HepG2 (cell line): ENCODE results near the gene TM4SF18. TPM values are rescaled to one million over a fixed set of nuclear protein-coding genes. Genes with fewer than 3 reads are reported as not detected.
A peak's percentile ranks its signal among the peaks of the same experiment; 100 is the strongest.

ENCODE experiments used
- AFF4 ChIP-seq: sonication (generic); formaldehyde crosslinking; IDR thresholded peaks from 2 replicates; pipeline ENCODE4 v1.4.0; 2020; ENCODE audit warnings: missing genetic modification reagents
- CC2D1A ChIP-seq: sonication (generic); formaldehyde crosslinking; IDR thresholded peaks from 2 replicates; pipeline ENCODE4 v1.8.1; 2023; ENCODE audit warnings: mild to moderate bottlenecking, missing genetic modification reagents
- DNMT1 ChIP-seq: sonication (generic); formaldehyde crosslinking; IDR thresholded peaks from 2 replicates; pipeline ENCODE4 v1.5.1; 2020; ENCODE audit warnings: mild to moderate bottlenecking, missing genetic modification reagents
- FOSL1 ChIP-seq: sonication (generic); formaldehyde crosslinking; IDR thresholded peaks from 2 replicates; pipeline ENCODE4 v1.9.0; 2021; ENCODE audit warnings: missing genetic modification reagents, borderline replicate concordance
- HBP1 ChIP-seq: IDR thresholded peaks from 2 replicates; pipeline ENCODE4 v1.6.1; 2016; ENCODE audit warnings: low read depth, control low read depth
- HNRNPUL1 ChIP-seq: fragments of 200-400 bp; formaldehyde crosslinking; IDR thresholded peaks from 2 replicates; pipeline ENCODE4 v1.6.1; 2017; ENCODE audit warnings: low read depth, mild to moderate bottlenecking, low read length, moderate library complexity
- MAFF ChIP-seq: IDR thresholded peaks from 2 replicates; pipeline ENCODE4 v1.6.1; 2011; ENCODE audit warnings: low read depth, low read length, improper control_type of control experiment
- MZF1 ChIP-seq: sonication (generic); formaldehyde crosslinking; IDR thresholded peaks from 2 replicates; pipeline ENCODE4 v1.8.1; 2023; ENCODE audit warnings: mild to moderate bottlenecking, missing genetic modification reagents, borderline replicate concordance
- NFE2 ChIP-seq: sonication (generic); formaldehyde crosslinking; IDR thresholded peaks from 2 replicates; pipeline ENCODE4 v1.4.0; 2020; ENCODE audit warnings: missing genetic modification reagents
- POLR2G ChIP-seq: fragments of 200-400 bp; formaldehyde crosslinking; IDR thresholded peaks from 2 replicates; pipeline ENCODE4 v1.6.1; 2018; ENCODE audit warnings: mild to moderate bottlenecking, low read depth, low read length, moderate library complexity
- RXRB ChIP-seq: IDR thresholded peaks from 2 replicates; pipeline ENCODE4 v1.6.1; 2016; ENCODE audit warnings: borderline replicate concordance, missing genetic modification reagents, missing compliant biosample characterization
- SNAPC4 ChIP-seq: sonication (generic); formaldehyde crosslinking; IDR thresholded peaks from 2 replicates; pipeline ENCODE4 v1.4.0; 2020; ENCODE audit warnings: mild to moderate bottlenecking, missing genetic modification reagents
- ZNF3 ChIP-seq: IDR thresholded peaks from 2 replicates; pipeline ENCODE4 v1.7.0; 2017; ENCODE audit warnings: inconsistent platforms
- ZNF451 ChIP-seq: sonication (generic); formaldehyde crosslinking; IDR thresholded peaks from 2 replicates; pipeline ENCODE4 v1.5.0; 2020; ENCODE audit warnings: mild to moderate bottlenecking, missing genetic modification reagents
- ZNF777 ChIP-seq: sonication (generic); formaldehyde crosslinking; IDR thresholded peaks from 2 replicates; pipeline ENCODE4 v1.4.0; 2020; ENCODE audit warnings: missing genetic modification reagents
- ZSCAN21 ChIP-seq: sonication (generic); formaldehyde crosslinking; IDR thresholded peaks from 2 replicates; pipeline ENCODE4 v1.8.0; 2022; ENCODE audit warnings: mild to moderate bottlenecking, missing genetic modification reagents, moderate library complexity, borderline replicate concordance
- ZUFSP ChIP-seq: sonication (generic); formaldehyde crosslinking; IDR thresholded peaks from 2 replicates; pipeline ENCODE4 v1.9.0; 2021; ENCODE audit warnings: missing genetic modification reagents, mild to moderate bottlenecking, borderline replicate concordance
- polyA plus RNA-seq, 8 experiments: library from polyadenylated mRNA; depleted of rRNA in 3 of 8; stranded (reverse) in 7 of 8; unstranded in 1 of 8; fragments of >200 nt; fragmentation: Illumina TruSeq in 4 of 8; extraction: Trizol in 4 of 8; gene quantifications; 2 replicates each; pipeline versions ENCODE4 v1.2.1 to v1.2.3, GENCODE V29; 2011 to 2016; ENCODE audit warnings: low read depth in 4 of 8, missing spikeins in 1 of 8, mixed read lengths in 1 of 8; ENCODE audit not compliant: insufficient read depth in 1 of 8
- total RNA-seq, 5 experiments: library from RNA; depleted of rRNA; stranded (reverse); fragments of >200 nt; fragmentation: Illumina TruSeq; extraction: Trizol; gene quantifications; 2 replicates each; pipeline ENCODE4 v1.2.3, GENCODE V29; 2016; ENCODE audit warnings: low read depth in 1 of 5

Gene TM4SF18
- total and polyA plus RNA-seq, 2 of the 13 experiments (the other 11 are each of a cell fraction or from before 2014, with no cell fraction given), result 0.15 TPM; not detected in 1

- peak; percentile 67; the same call in 1 of the 2 replicates for TF ChIP-seq AFF4 (CRISPR knock-in tag)
- TF ChIP-seq HNRNPUL1, result 0 out of 2 replicates have a peak, but pooled peaks have one; percentile 14
- no peak; the same call in 1 of the 2 replicates for TF ChIP-seq ZNF777
- TF ChIP-seq ZNF3 (CRISPR knock-in tag), result no peak
- TF ChIP-seq RXRB (CRISPR knock-in tag), result 0 out of 2 replicates have a peak, but pooled peaks have one; percentile 6
- TF ChIP-seq MZF1 (CRISPR knock-in tag), result no peak
- TF ChIP-seq NFE2 (CRISPR knock-in tag), result no peak
- TF ChIP-seq CC2D1A (CRISPR knock-in tag), result no peak
- peak; percentile 86 for TF ChIP-seq POLR2G
- TF ChIP-seq ZSCAN21 (CRISPR knock-in tag), result no peak
- TF ChIP-seq HBP1 (CRISPR knock-in tag), result no peak
- no peak for TF ChIP-seq FOSL1 (CRISPR knock-in tag)
- TF ChIP-seq ZUFSP (CRISPR knock-in tag), result no peak
- TF ChIP-seq ZNF451 (CRISPR knock-in tag), result no peak
- TF ChIP-seq SNAPC4, result no peak
- TF ChIP-seq DNMT1 (CRISPR knock-in tag), result no peak
- no peak for TF ChIP-seq MAFF
Measured at GRCh38 chr3:149369991-149370866, 36.8 kb upstream of the TM4SF18 start (continued).
